Stimulated activated CD8-positive, alpha-beta memory T cell treated with anti-CD3 and anti-CD28 coated beads, Interleukin-7, amount 100 ng/mL, for 4 hours (primary cell): ENCODE data around the gene NME7.
"Not testable (repeated sequence)": the region's sequence is repeated elsewhere in the genome, so short reads cannot be mapped to it uniquely, and the experiment has no call there.

Experiments used
- DNase-seq, 2 donors: peaks; one replicate each; pipeline ENCODE4 v3.0.0-alpha.2; 2020; ENCODE audit warnings: low read depth in 2 of 2

The NME7 gene

GRCh38 chr1:169305948-169306347, 61.6 kb downstream of the NME7 start:
- DNase-seq = no peak

DNA sequence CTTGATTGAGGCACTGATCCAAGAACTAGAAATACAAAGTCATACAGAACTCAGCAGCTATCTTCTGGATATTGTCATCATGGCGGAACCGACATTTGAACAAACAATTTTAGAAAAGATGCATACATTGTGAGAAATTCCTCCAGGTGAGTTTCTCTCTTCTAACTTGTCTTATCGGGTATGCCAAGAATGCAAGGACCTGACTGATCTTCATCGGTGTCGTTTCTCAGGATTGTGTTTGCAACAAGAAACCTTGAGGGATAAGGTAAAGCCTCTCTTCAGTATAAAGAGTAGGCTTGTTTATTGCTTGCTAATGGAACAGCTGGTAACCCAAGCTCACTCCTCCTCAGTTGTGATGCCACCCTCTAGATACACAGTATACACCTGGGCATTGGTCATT, 62.2 kb downstream of the NME7 start:
- no peak for DNase-seq

- DNase-seq = no peak
These were observed 66.7 kb downstream of the NME7 start for GRCh38 chr1:169300854-169301253.

GRCh38 chr1:169298441-169298840, 69.2 kb downstream of the NME7 start:
- no peak for DNase-seq

- DNase-seq = no peak
These were observed 71.8 kb downstream of the NME7 start for GRCh38 chr1:169295846-169296245.

- DNase-seq = no peak
These were observed 72.2 kb downstream of the NME7 start for GRCh38 chr1:169295425-169295824.

- DNase-seq = no peak
These were observed 78.6 kb downstream of the NME7 start for GRCh38 chr1:169289016-169289415.

- DNase-seq = no peak
These were observed 79.6 kb downstream of the NME7 start for GRCh38 chr1:169288011-169288414.

GRCh38 chr1:169287280-169287679, 80.3 kb downstream of the NME7 start:
- no peak for DNase-seq

- DNase-seq = not testable (repeated sequence)
These were observed 86.0 kb downstream of the NME7 start for GRCh38 chr1:169281562-169281961.

GRCh38 chr1:169271098-169271497, 96.5 kb downstream of the NME7 start:
- DNase-seq = no peak

DNA sequence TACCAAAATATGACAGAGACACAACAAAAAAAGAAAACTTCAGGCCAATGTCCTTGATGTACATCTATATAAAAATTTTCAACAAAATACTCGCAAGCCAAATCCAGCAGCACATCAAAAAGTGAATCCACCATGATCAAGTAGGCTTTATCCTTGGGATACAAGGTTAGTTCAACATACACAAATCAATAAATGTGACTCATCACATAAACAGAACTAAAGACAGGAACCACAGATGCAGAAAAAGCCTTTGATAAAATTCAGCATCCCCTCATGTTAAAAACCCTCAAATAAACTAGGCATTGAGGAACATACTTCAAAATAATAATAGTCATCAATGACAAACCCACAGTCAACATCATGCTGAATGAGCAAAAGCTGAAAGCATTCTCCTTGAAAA, 101.5 kb downstream of the NME7 start:
- DNase-seq = no peak

DNA sequence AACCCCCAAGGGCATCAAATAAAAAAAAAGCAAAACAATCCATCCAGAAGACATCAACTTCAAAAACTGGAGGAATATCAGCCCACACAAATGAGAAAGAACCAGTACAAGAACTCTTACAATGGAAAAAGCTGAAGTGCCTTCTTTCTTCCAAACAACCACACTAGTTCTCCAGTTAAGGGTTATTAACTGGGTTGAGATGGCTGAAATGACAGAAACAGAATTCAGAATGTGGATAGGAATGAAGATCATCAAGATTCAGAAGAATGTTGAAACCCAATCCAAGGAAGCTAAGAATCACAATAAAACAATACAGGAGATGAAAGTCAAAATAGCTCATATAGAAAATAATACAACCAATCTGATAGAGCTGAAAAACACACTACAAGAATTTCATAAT, 104.5 kb downstream of the NME7 start:
- no peak for DNase-seq

GRCh38 chr1:169261884-169262283, 105.7 kb downstream of the NME7 start:
- no peak for DNase-seq

GRCh38 chr1:169260478-169261151, 107.0 kb downstream of the NME7 start:
- no peak for DNase-seq

GRCh38 chr1:169259816-169260215, 107.8 kb downstream of the NME7 start:
- DNase-seq = no peak

DNA sequence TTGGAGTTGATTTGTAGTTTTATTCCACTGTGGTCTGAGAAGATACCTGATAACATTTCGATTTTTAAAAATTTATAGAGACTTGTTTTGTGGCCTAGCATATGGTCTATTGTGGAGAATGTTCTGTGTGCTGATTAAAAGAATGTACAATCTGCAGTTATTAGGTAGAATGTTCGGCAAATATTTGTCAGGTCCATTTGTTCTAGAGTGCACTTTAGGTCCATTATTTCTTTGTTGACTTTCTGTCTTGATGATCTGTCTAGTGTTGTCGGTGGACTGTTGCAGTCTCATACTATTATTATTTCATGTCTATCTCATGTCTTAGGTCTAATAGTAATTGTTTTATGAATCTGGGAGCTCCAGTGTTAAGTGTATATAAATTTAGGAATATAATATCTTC, 116.8 kb downstream of the NME7 start:
- no peak for DNase-seq

- no peak for DNase-seq
These were observed 117.6 kb downstream of the NME7 start for GRCh38 chr1:169250022-169250421.

DNA sequence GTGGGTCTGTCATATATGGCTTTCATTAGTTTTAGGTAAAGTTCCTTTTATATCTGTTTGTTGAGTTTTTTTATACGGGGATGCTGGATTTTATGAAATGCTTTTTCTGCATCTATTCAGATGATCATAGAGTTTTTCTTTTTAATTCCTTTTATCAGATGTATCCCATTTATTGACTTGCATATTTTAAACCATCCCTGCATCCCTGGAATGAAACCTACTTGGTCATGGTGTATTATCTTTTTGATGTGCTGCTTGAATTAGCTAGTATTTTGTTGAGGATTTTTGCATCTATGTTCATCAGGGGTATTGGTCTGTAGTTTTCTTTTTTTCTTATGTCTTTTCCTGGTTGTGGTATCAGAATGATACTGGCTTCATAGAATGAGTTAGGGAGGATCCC, 118.0 kb downstream of the NME7 start:
- DNase-seq = no peak

DNA sequence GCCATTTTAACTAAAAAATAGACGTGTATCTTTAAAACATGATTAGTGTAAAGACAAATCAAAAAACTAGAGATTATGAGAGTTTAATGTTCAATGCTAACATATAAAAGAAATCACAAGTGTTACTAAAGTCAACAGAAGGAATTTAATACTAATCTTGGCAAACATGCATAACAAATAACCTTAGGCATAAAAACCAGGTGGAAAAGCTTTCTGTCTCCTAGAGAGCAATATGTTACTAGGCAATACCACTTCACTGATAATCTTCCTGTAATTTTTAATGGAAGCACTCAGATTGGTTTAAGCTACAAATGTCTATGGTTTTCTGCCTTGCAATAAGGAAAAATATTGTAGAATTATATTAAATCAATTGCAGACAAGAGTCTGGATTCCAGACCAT, 121.9 kb downstream of the NME7 start:
- no peak for DNase-seq

- DNase-seq = no peak
These were observed 127.0 kb downstream of the NME7 start for GRCh38 chr1:169240449-169241232.

GRCh38 chr1:169236880-169237279, 130.7 kb downstream of the NME7 start:
- DNase-seq = no peak

- no peak for DNase-seq
These were observed 131.5 kb downstream of the NME7 start for GRCh38 chr1:169236143-169236542.
